H1 (cell line): Measurements from ENCODE around the gene MYOT. TPM values are rescaled to one million over a fixed set of nuclear protein-coding genes. Genes with fewer than 3 reads are reported as not detected.

Experiments used
- CTCF ChIA-PET: fragments of 300-600 bp; sonication (Branson Sonifier 250); formaldehyde crosslinking; loops from one replicate; lab custom pipeline; 2021; ENCODE audit not compliant: partially characterized antibody; lab: Charles Lee
- POLR2A ChIA-PET: fragments of 300-600 bp; sonication (Branson Sonifier 250); formaldehyde crosslinking; loops from one replicate; lab custom pipeline; 2021; ENCODE audit warnings: inconsistent platforms; ENCODE audit not compliant: partially characterized antibody; lab: Charles Lee
- DNase-seq, 2 experiments: peaks; one replicate each; pipeline versions ENCODE4 v3.0.0 to v3.0.0-alpha.2; 2010 to 2022; ENCODE audit warnings: low spot score in 2 of 2, low read depth in 1 of 2, mixed read lengths in 1 of 2
- FAIRE-seq: peaks from 2 replicates; lab custom pipeline; 2011; peaks lifted over from hg19 to GRCh38; lab: Jason Lieb, UNC
- H2AFZ ChIP-seq: 2 replicates; pipeline ENCODE4 v1.8.1; 2012; ENCODE audit warnings: low read length, inconsistent platforms
- H2AK5ac ChIP-seq: 2 replicates; pipeline ENCODE4 v1.6.1; 2013; ENCODE audit warnings: low read depth, low read length
- H2BK120ac ChIP-seq: replicated peaks from 2 replicates; pipeline ENCODE3; 2013; ENCODE audit warnings: low read depth, low read length, inconsistent platforms
- H2BK12ac ChIP-seq: 2 replicates; pipeline ENCODE4 v1.6.1; 2013; ENCODE audit warnings: low read depth, low read length
- H2BK15ac ChIP-seq: 2 replicates; pipeline ENCODE4 v1.6.1; 2013; ENCODE audit warnings: low read length
- H2BK20ac ChIP-seq: 2 replicates; pipeline ENCODE4 v1.6.1; 2013; ENCODE audit warnings: low read length
- H2BK5ac ChIP-seq: 2 replicates; pipeline ENCODE4 v1.6.1; 2013; ENCODE audit warnings: low read depth, low read length
- H3K14ac ChIP-seq: 2 replicates; pipeline ENCODE4 v1.6.1; 2013; ENCODE audit warnings: inconsistent platforms; ENCODE audit not compliant: insufficient read length
- H3K18ac ChIP-seq: 2 replicates; pipeline ENCODE4 v1.6.1; 2013; ENCODE audit warnings: low read length; ENCODE audit errors: extremely low read depth
- H3K23ac ChIP-seq: 2 replicates; pipeline ENCODE4 v1.6.1; 2013; ENCODE audit warnings: inconsistent platforms; ENCODE audit not compliant: insufficient read length
- H3K23me2 ChIP-seq: 2 replicates; pipeline ENCODE4 v1.6.1; 2013; ENCODE audit warnings: low read depth, low read length
- H3K27ac ChIP-seq: 2 replicates; pipeline ENCODE4 v1.6.1; 2011; ENCODE audit warnings: low read depth, low read length, inconsistent platforms
- H3K27me3 ChIP-seq, 4 experiments: replicated peaks in 1 of 4; 1 replicate in 1 of 4; 2 replicates in 3 of 4; pipeline versions ENCODE4 v1.6.1 to v1.8.1; 2011 to 2013; ENCODE audit warnings: low read length in 3 of 4, mild to moderate bottlenecking in 3 of 4, inconsistent platforms in 2 of 4, mixed read lengths in 2 of 4, moderate library complexity in 1 of 4; ENCODE audit not compliant: control insufficient read depth in 3 of 4, insufficient read depth in 3 of 4; ENCODE audit errors: extremely low read depth in 1 of 4
- H3K36me3 ChIP-seq, 4 experiments: 2 replicates each; pipeline versions ENCODE4 v1.6.1 to v1.8.1; 2011 to 2013; ENCODE audit warnings: mild to moderate bottlenecking in 4 of 4, low read length in 3 of 4, moderate library complexity in 2 of 4, control low read depth in 1 of 4, inconsistent platforms in 1 of 4; ENCODE audit not compliant: insufficient read depth in 4 of 4, control insufficient read depth in 2 of 4
- H3K4ac ChIP-seq: replicated peaks from 2 replicates; pipeline ENCODE3; 2013; ENCODE audit warnings: low read length, low read depth, mixed read lengths, inconsistent platforms; ENCODE audit not compliant: insufficient read length
- H3K4me1 ChIP-seq, 4 experiments: replicated peaks in 1 of 4; 1 replicate in 1 of 4; 2 replicates in 3 of 4; pipeline versions ENCODE4 v1.6.1 to v1.8.1; 2011 to 2013; ENCODE audit warnings: low read length in 3 of 4, inconsistent platforms in 2 of 4, mixed read lengths in 1 of 4; ENCODE audit not compliant: insufficient read depth in 4 of 4, control insufficient read depth in 3 of 4
- H3K4me2 ChIP-seq, 2 experiments: 2 replicates each; pipeline versions ENCODE4 v1.6.1 to v1.8.1; 2011 to 2013; ENCODE audit warnings: low read depth in 2 of 2, low read length in 2 of 2, control low read depth in 1 of 2, inconsistent platforms in 1 of 2, mild to moderate bottlenecking in 1 of 2; ENCODE audit not compliant: insufficient read depth in 1 of 2
- H3K4me3 ChIP-seq, 4 experiments: fragments of 200-600, 300-600 bp in 1 of 4; sonication (generic), shearing (Covaris generic), sonication (Bioruptor Twin) in 1 of 4; 2 replicates each; pipeline versions ENCODE4 v1.5.1 to v1.8.1; 2011 to 2016; ENCODE audit warnings: low read length in 4 of 4, low read depth in 3 of 4, control low read depth in 2 of 4, inconsistent platforms in 2 of 4, mild to moderate bottlenecking in 2 of 4, mixed read lengths in 1 of 4, moderate library complexity in 1 of 4; ENCODE audit not compliant: insufficient read depth in 2 of 4; ENCODE audit errors: extremely low read depth in 1 of 4
- H3K56ac ChIP-seq: replicated peaks from 2 replicates; pipeline ENCODE3; 2013; ENCODE audit warnings: low read depth, mild to moderate bottlenecking, mixed read lengths, low read length, inconsistent platforms; ENCODE audit not compliant: insufficient read length
- H3K79me1 ChIP-seq: 2 replicates; pipeline ENCODE4 v1.6.1; 2013; ENCODE audit warnings: low read depth, low read length, control low read depth
- H3K79me2 ChIP-seq, 2 experiments: 2 replicates each; pipeline versions ENCODE4 v1.6.1 to v1.8.1; 2012 to 2013; ENCODE audit warnings: low read length in 2 of 2, mild to moderate bottlenecking in 2 of 2, inconsistent platforms in 1 of 2; ENCODE audit not compliant: insufficient read depth in 2 of 2, control insufficient read depth in 1 of 2
- H3K9ac ChIP-seq, 4 experiments: replicated peaks in 1 of 4; 1 replicate in 1 of 4; 2 replicates in 3 of 4; pipeline versions ENCODE4 v1.6.1 to v1.8.1; 2011 to 2013; ENCODE audit warnings: low read depth in 3 of 4, low read length in 3 of 4, control low read depth in 2 of 4, mild to moderate bottlenecking in 2 of 4, moderate library complexity in 2 of 4, inconsistent platforms in 1 of 4; ENCODE audit errors: extremely low read depth in 1 of 4
- H3K9me3 ChIP-seq, 2 experiments: 2 replicates each; pipeline versions ENCODE4 v1.6.1 to v1.8.1; 2012 to 2013; ENCODE audit warnings: mild to moderate bottlenecking in 2 of 2, moderate library complexity in 2 of 2, control low read depth in 1 of 2, inconsistent platforms in 1 of 2, low read depth in 1 of 2, low read length in 1 of 2, mixed read lengths in 1 of 2; ENCODE audit not compliant: insufficient read depth in 2 of 2
- H4K20me1 ChIP-seq, 2 experiments: replicated peaks in 1 of 2; 2 replicates each; pipeline versions ENCODE3 to v1.8.1; 2011 to 2013; ENCODE audit warnings: inconsistent platforms in 2 of 2, low read length in 2 of 2, mild to moderate bottlenecking in 1 of 2; ENCODE audit not compliant: insufficient read depth in 2 of 2, control insufficient read depth in 1 of 2
- H4K5ac ChIP-seq: 2 replicates; pipeline ENCODE4 v1.6.1; 2013; ENCODE audit warnings: low read length, low read depth, mixed read lengths, inconsistent platforms; ENCODE audit not compliant: insufficient read length
- H4K8ac ChIP-seq: 2 replicates; pipeline ENCODE4 v1.8.0; 2013; ENCODE audit warnings: mild to moderate bottlenecking, moderate library complexity, low read length, inconsistent platforms; ENCODE audit not compliant: insufficient read depth; ENCODE audit errors: extremely low read depth
- H4K91ac ChIP-seq: replicated peaks from 2 replicates; pipeline ENCODE3; 2013; ENCODE audit warnings: low read length, mixed read lengths, inconsistent platforms; ENCODE audit not compliant: insufficient read length
- GABPA ChIP-seq: IDR thresholded peaks from 2 replicates; pipeline ENCODE4 v1.6.1; 2011; ENCODE audit warnings: mild to moderate bottlenecking, low read length, moderate library complexity, borderline replicate concordance; ENCODE audit not compliant: insufficient read depth
- KDM5A ChIP-seq: fragments of 200-600 bp; IDR thresholded peaks from 2 replicates; pipeline ENCODE4 v1.7.1; 2012; ENCODE audit warnings: mild to moderate bottlenecking, low read length, inconsistent platforms, mixed read lengths
- RAD21 ChIP-seq, 2 experiments: IDR thresholded peaks in 1 of 2; conservative IDR thresholded peaks in 1 of 2; 2 replicates each; pipeline ENCODE4 v1.6.1; 2011; ENCODE audit warnings: low read depth in 2 of 2, low read length in 2 of 2, improper control_type of control experiment in 1 of 2, inconsistent platforms in 1 of 2, mild to moderate bottlenecking in 1 of 2, moderate library complexity in 1 of 2
- WGBS, 2 experiments: shearing (Covaris generic) in 1 of 2; methylation state at CpG; one replicate each; pipeline versions ENCODE4 v1.1.6 to v1.1.7; 2013 to 2015; ENCODE audit warnings: low lambda C conversion rate in 2 of 2, mixed read lengths in 2 of 2, inconsistent platforms in 1 of 2, low coverage in 1 of 2, missing lambda C conversion rate in 1 of 2; ENCODE audit not compliant: insufficient replicate concordance in 2 of 2, insufficient coverage in 1 of 2, insufficient read length in 1 of 2; ENCODE audit errors: extremely low coverage in 1 of 2, missing lambda C conversion rate in 1 of 2; 5-methylcytosine and 5-hydroxymethylcytosine counted together
- polyA plus RNA-seq, 7 experiments: library from polyadenylated mRNA; depleted of rRNA in 3 of 7; stranded (reverse) in 5 of 7; unstranded in 2 of 7; fragments of >200 nt in 5 of 7; fragments of 200-250 nt in 2 of 7; gene quantifications; 1 replicate in 5 of 7; 2 replicates in 1 of 7; 4 replicates in 1 of 7; pipeline versions ENCODE4 v1.2.1 to v1.2.3, GENCODE V29; 2011 to 2013; ENCODE audit warnings: missing spikeins in 2 of 7, mixed read lengths in 2 of 7
- total RNA-seq: library from RNA; stranded (reverse); fragmentation: NEBNext Ultra II Directional; extraction: Animal tissue kit (Norgen Biotek cat#: 25700); gene quantifications from 2 replicates; pipeline ENCODE4 v1.2.1, GENCODE V29; 2021
- TF ChIP-seq, protein P1 (sequence below), 3 experiments: IDR thresholded peaks; 1 replicate in 2 of 3; 2 replicates in 1 of 3; pipeline versions ENCODE4 v1.5.1 to v1.6.1; 2011; ENCODE audit warnings: low read length in 3 of 3, mild to moderate bottlenecking in 3 of 3, inconsistent platforms in 2 of 3, low read depth in 1 of 3, moderate library complexity in 1 of 3; ENCODE audit not compliant: insufficient read depth in 1 of 3; ENCODE audit errors: control extremely low read depth in 1 of 3

Gene MYOT
- total and polyA plus RNA-seq, 2 of the 8 experiments (the other 6 are each of a cell fraction or from before 2014, with no cell fraction given) = not detected

DNA sequence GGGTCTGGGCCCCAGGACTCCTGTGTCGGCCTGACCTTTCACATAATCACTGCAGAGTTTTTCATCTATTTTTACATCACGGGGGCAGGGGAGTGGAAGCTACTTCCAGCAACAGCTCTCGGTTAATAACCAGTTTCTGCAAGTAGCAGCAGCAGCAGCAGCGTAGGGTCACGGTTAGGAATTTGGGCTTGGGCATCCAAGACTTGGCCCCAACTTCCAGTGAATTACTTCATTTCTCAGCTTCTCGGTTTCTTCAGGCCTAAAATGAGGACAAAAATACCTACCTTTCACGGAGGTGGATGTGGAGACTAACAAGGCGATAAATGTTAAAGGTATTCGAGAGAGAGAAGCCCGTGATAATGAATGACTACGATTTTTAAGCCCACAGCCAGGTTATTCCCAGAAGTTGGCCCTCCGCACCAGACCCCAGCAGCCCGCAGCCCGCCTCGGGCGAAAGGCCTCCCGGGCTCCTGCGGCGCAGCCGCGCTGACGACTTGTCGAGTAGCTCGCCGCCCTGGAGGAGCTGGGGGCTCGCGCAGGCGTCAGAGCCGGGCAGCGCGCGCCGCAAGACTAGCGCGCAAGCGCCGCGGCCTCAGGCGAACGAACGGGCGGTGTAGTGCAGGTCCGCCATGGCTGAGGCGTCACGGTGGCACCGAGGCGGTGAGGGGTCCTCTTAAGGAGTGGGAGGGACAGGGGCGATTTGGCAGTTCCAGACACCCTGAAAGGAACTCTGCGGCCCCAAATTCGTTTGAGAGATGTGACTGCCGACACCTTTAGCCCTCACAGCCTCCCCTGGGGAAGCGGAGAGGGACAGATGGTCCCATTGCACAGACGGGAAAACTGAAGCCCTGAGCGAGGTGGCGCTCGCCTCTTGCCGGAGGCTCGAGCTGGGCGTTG, 21.5 kb downstream of the MYOT start, which contains the start of gene PKD2L2:
PKD2L2 (plus strand) TSS at position 595 of the 897 bp plus-strand sequence; CDS start at position 630, 35 bp downstream.
- Histone ChIP-seq H3K23me2 (no peaks in the 10 kb centered on the region), H3K14ac (no peak within 1 kb of the TSS), H2AFZ (0 out of 2 replicates have a peak within 1 kb of the TSS, but pooled peaks have one; percentile 19), H2AK5ac (no peak within 1 kb of the TSS), H2BK20ac (no peak within 1 kb of the TSS), H2BK15ac (no peak within 1 kb of the TSS), H4K20me1 (no peaks in the 10 kb centered on the region), H3K9ac (no peak within 1 kb of the TSS; a peak in 1 of 7 replicates), H4K8ac (no peak within 1 kb of the TSS), H2BK12ac (no peak within 1 kb of the TSS), H3K23ac (no peak within 1 kb of the TSS), H3K79me1 (no peaks in the 10 kb centered on the region), H2BK5ac (no peak within 1 kb of the TSS), H3K36me3 (no peaks in the 10 kb centered on the region), H3K4ac (no peak within 1 kb of the TSS), H4K5ac (no peak within 1 kb of the TSS), H3K4me3 (no peak within 1 kb of the TSS), H3K56ac (no peak within 1 kb of the TSS), H3K9me3 (no peaks in the 10 kb centered on the region), H3K4me2 (no peak within 1 kb of the TSS; a peak in 1 of 4 replicates), H3K27ac (no peak within 1 kb of the TSS), H3K4me1 (no peaks in the 10 kb centered on the region), H4K91ac (no peak within 1 kb of the TSS), H3K27me3 (no peaks in the 10 kb centered on the region), H3K79me2 (no peaks in the 10 kb centered on the region), H2BK120ac (no peak within 1 kb of the TSS), H3K18ac (no peak within 1 kb of the TSS)
- DNase-seq = peak; percentile 1 to 87
- POLR2A ChIA-PET = interaction anchor here (0.6 to 1.6 kb wide), 3 partner anchors 24 to 136 kb away, joined by 3 to 4 read pairs (median 3); no protein-coding TSS in a partner anchor
- no peak for FAIRE-seq
- TF ChIP-seq, protein P1, sequence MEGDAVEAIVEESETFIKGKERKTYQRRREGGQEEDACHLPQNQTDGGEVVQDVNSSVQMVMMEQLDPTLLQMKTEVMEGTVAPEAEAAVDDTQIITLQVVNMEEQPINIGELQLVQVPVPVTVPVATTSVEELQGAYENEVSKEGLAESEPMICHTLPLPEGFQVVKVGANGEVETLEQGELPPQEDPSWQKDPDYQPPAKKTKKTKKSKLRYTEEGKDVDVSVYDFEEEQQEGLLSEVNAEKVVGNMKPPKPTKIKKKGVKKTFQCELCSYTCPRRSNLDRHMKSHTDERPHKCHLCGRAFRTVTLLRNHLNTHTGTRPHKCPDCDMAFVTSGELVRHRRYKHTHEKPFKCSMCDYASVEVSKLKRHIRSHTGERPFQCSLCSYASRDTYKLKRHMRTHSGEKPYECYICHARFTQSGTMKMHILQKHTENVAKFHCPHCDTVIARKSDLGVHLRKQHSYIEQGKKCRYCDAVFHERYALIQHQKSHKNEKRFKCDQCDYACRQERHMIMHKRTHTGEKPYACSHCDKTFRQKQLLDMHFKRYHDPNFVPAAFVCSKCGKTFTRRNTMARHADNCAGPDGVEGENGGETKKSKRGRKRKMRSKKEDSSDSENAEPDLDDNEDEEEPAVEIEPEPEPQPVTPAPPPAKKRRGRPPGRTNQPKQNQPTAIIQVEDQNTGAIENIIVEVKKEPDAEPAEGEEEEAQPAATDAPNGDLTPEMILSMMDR (IDR thresholded peaks at IDR 0.05; ENCODE audit: control extremely low read depth in 1 of 3, insufficient read depth in 1 of 3, low read depth in 1 of 3, low read length in 3 of 3) = peak in 2 of 3 experiments; percentile 13 to 15; a peak in 1 of 4 replicates
- TF ChIP-seq KDM5A (no peak), GABPA (no peak), RAD21 (IDR thresholded peaks at IDR 0.05 in 1 of 2, conservative IDR thresholded peaks at IDR 0.05 in 1 of 2; ENCODE audit: low read depth in 2 of 2, low read length in 2 of 2) (peak in 1 of 2 experiments; percentile 25; a peak in 1 of 4 replicates)
- 92% methylated on average over 59 of the region's 59 CpGs; no CpG with 5 or more reads in 1 of the 2 experiments for WGBS, 2 experiments
- CTCF ChIA-PET = interaction anchor here (0.6 to 3.5 kb wide), 10 partner anchors 8 to 194 kb away, joined by 3 to 17 read pairs (median 4); no protein-coding TSS in a partner anchor
